Measurements from ENCODE around the gene MAGI2.

MAGI2 gene

DNA sequence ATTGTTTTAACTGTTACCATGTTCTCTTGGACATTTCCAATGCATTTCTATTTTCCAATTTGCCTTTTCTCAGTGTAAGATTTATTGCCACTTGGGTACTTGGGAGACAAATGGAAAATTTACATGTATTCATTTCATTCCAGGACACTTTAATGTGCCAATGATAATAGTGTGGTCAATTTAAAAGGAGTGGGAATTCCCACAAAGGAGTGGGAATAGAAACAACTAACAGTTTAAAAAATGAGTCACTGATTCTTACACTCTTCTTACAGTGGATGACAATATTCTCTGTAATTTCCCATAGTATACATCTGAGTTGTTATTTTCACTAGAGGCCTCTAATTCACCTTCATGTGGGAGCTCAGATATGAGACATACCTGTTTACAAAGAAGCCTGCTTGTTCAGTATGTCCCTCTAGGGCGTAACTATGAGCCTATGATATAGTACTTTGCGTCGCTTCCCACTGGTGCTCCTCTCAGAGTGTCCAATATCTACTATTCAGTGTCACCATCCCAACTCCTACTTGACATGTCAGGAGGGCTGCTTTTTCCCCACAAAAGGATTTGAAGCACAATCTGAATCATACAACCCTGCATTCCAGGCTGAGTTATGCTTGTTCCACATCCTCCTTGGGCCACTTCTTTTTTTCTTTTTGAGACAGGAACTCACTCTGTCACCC is 1353.6 kb downstream of the MAGI2 start:
- Histone ChIP-seq H3K27me3 (ENCODE audit: control insufficient read depth in 5 of 5, insufficient read depth in 4 of 5, low read length in 5 of 5) (no peaks in the 10 kb centered on the region), H3K4me1 (ENCODE audit: control insufficient read depth in 5 of 5, insufficient read depth in 5 of 5, low read length in 5 of 5) (no peaks in the 10 kb centered on the region), H3K9me3 (ENCODE audit: control insufficient read depth in 5 of 5, low read length in 5 of 5) (no peaks in the 10 kb centered on the region), H3K27ac (ENCODE audit: low read depth, low read length) (no peak overlapping the region), H3K9ac (ENCODE audit: low read length in 5 of 5) (no peak overlapping the region), H3K4me3 (ENCODE audit: low read depth in 1 of 5, low read length in 5 of 5) (no peak overlapping the region), H3K36me3 (ENCODE audit: control insufficient read depth in 5 of 5, insufficient read depth in 5 of 5, low read length in 5 of 5) (no peaks in the 10 kb centered on the region)

DNA sequence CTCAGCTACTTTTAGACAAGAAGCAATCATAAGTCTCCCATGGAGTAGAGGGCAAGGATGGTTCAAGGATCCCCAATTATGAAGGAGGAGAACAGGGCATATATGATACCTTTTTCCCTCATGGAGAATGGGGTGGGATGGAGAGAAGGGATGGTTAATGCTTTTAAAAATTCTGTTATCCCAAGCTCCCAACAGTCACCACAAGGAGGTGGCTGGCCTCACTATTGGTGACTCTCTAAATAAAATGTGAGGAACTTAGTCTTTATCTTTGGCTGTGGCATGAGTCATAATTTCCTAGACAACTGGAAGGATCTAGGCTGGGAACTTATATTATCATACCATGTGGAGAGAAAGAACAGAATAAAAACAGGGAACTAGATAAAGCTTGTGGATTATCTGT is 1357.9 kb downstream of the MAGI2 start:
- H3K27me3 ChIP-seq (ENCODE audit: control insufficient read depth in 5 of 5, insufficient read depth in 4 of 5, low read length in 5 of 5) = no peaks in the 10 kb centered on the region
- no peaks in the 10 kb centered on the region for H3K9me3 ChIP-seq (ENCODE audit: control insufficient read depth in 5 of 5, low read length in 5 of 5)
- H3K9ac ChIP-seq (ENCODE audit: low read length in 5 of 5) = no peak overlapping the region
- no peaks in the 10 kb centered on the region for H3K4me1 ChIP-seq (ENCODE audit: control insufficient read depth in 5 of 5, insufficient read depth in 5 of 5, low read length in 5 of 5)
- H3K4me3 ChIP-seq (ENCODE audit: low read depth in 1 of 5, low read length in 5 of 5) = no peak overlapping the region
- no peaks in the 10 kb centered on the region for H3K36me3 ChIP-seq (ENCODE audit: control insufficient read depth in 5 of 5, insufficient read depth in 5 of 5, low read length in 5 of 5)
- H3K27ac ChIP-seq (ENCODE audit: low read depth, low read length) = no peak overlapping the region

DNA sequence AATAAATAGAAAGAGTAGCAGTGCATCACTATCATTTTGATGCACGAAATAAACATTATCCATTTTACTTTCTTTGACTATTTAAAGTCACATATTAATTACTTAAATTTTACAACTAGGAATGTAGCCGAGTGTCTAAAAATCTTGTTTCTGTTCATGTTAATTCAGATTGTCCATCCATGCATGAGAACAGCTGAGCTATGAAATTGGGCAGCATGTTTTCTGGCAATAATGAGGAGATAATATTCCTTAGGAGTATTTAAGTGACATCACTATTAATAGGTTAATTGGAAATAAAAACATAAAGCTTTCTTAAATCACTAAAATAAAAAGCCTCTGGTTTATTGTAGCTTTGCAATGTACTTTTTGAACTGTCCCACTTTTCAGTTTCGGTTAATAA is 1361.1 kb downstream of the MAGI2 start:
- Histone ChIP-seq H3K36me3 (ENCODE audit: control insufficient read depth in 5 of 5, insufficient read depth in 5 of 5, low read length in 5 of 5) (no peaks in the 10 kb centered on the region), H3K27me3 (ENCODE audit: control insufficient read depth in 5 of 5, insufficient read depth in 4 of 5, low read length in 5 of 5) (no peaks in the 10 kb centered on the region), H3K4me3 (ENCODE audit: low read depth in 1 of 5, low read length in 5 of 5) (no peak overlapping the region), H3K4me1 (ENCODE audit: control insufficient read depth in 5 of 5, insufficient read depth in 5 of 5, low read length in 5 of 5) (no peaks in the 10 kb centered on the region), H3K9ac (ENCODE audit: low read length in 5 of 5) (no peak overlapping the region), H3K27ac (ENCODE audit: low read depth, low read length) (no peak overlapping the region), H3K9me3 (ENCODE audit: control insufficient read depth in 5 of 5, low read length in 5 of 5) (no peaks in the 10 kb centered on the region)

DNA sequence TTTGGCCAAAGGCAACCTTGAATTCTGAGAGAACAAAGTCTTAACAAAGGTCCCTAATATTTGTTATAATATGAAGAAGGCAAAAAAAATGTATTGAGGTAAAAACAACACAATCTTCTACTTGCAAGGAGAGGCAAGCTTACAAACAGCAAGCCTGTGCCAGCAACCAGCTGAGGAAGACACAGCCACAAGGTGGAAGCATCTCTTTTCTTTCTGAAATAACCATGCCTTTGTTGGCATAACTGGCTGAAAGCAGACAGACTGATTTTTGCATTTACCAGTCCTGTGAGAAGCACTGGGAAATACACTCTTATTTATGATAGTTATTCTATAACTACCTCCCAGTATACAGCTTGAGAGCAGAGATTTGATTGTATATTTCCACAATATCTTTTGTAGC is 1362.9 kb downstream of the MAGI2 start:
- H3K4me1 ChIP-seq (ENCODE audit: control insufficient read depth in 5 of 5, insufficient read depth in 5 of 5, low read length in 5 of 5) = no peaks in the 10 kb centered on the region
- no peaks in the 10 kb centered on the region for H3K36me3 ChIP-seq (ENCODE audit: control insufficient read depth in 5 of 5, insufficient read depth in 5 of 5, low read length in 5 of 5)
- H3K9ac ChIP-seq (ENCODE audit: low read length in 5 of 5) = no peak overlapping the region
- H3K4me3 ChIP-seq (ENCODE audit: low read depth in 1 of 5, low read length in 5 of 5) = no peak overlapping the region
- H3K9me3 ChIP-seq (ENCODE audit: control insufficient read depth in 5 of 5, low read length in 5 of 5) = no peaks in the 10 kb centered on the region
- H3K27ac ChIP-seq (ENCODE audit: low read depth, low read length) = no peak overlapping the region
- H3K27me3 ChIP-seq (ENCODE audit: control insufficient read depth in 5 of 5, insufficient read depth in 4 of 5, low read length in 5 of 5) = no peaks in the 10 kb centered on the region

DNA sequence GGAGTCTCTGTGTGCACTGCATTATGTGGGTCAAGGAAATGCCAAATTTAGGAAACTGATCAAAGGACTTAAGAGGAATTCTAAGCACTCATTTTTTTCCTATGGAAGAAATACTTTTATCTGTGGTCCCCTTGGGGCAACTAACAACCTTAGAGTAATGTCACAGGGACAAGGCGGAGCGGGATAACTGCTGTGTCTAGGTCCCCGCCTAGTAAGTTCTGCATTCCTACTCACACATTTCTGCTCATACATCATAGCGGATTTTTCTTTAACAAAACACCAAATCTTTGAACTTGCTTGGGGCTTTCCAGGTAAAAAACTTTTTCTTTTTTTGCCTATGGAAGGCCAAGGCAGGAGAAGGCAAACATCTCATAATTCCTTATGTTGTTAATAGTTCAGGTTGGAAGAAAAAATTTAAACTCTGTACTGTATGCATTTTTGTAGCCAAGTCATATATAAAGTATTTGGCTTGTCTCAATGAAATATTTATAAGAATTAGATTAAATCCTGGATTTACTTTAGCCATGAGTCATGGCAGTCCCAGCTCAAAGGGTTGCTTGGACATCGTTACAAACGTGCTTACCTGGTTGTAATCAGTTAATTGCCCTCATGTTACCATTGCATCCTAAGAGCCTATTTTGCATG is 1369.9 kb downstream of the MAGI2 start:
- no peaks in the 10 kb centered on the region for H3K27me3 ChIP-seq (ENCODE audit: control insufficient read depth in 5 of 5, insufficient read depth in 4 of 5, low read length in 5 of 5)
- H3K9me3 ChIP-seq (ENCODE audit: control insufficient read depth in 5 of 5, low read length in 5 of 5) = no peaks in the 10 kb centered on the region
- H3K4me1 ChIP-seq (ENCODE audit: control insufficient read depth in 5 of 5, insufficient read depth in 5 of 5, low read length in 5 of 5) = no peaks in the 10 kb centered on the region
- no peak overlapping the region for H3K9ac ChIP-seq (ENCODE audit: low read length in 5 of 5)
- H3K36me3 ChIP-seq (ENCODE audit: control insufficient read depth in 5 of 5, insufficient read depth in 5 of 5, low read length in 5 of 5) = no peaks in the 10 kb centered on the region
- no peak overlapping the region for H3K4me3 ChIP-seq (ENCODE audit: low read depth in 1 of 5, low read length in 5 of 5)
- H3K27ac ChIP-seq (ENCODE audit: low read depth, low read length) = no peak overlapping the region

DNA sequence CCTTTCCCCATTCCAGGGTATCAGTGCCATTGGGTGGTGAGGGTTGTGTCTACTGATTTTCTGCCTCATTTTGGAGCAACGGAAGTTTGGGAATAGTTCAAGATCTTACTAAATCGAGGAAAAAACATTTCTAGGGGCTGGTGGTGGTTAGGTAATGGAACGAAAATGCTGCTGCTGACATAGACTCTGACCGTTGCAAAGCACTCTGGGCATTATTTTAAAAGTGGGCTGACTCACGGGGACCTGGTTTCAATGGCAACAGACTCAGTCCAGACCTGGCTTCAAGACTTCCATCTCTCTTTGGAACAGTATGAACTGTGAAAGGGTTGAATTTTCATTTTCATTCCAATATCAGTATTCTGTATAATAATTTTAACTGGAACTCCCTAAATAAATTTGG is 1370.9 kb downstream of the MAGI2 start:
- no peaks in the 10 kb centered on the region for H3K4me1 ChIP-seq (ENCODE audit: control insufficient read depth in 5 of 5, insufficient read depth in 5 of 5, low read length in 5 of 5)
- no peaks in the 10 kb centered on the region for H3K36me3 ChIP-seq (ENCODE audit: control insufficient read depth in 5 of 5, insufficient read depth in 5 of 5, low read length in 5 of 5)
- no peak overlapping the region for H3K27ac ChIP-seq (ENCODE audit: low read depth, low read length)
- no peaks in the 10 kb centered on the region for H3K9me3 ChIP-seq (ENCODE audit: control insufficient read depth in 5 of 5, low read length in 5 of 5)
- no peak overlapping the region for H3K4me3 ChIP-seq (ENCODE audit: low read depth in 1 of 5, low read length in 5 of 5)
- H3K27me3 ChIP-seq (ENCODE audit: control insufficient read depth in 5 of 5, insufficient read depth in 4 of 5, low read length in 5 of 5) = no peaks in the 10 kb centered on the region
- no peak overlapping the region for H3K9ac ChIP-seq (ENCODE audit: low read length in 5 of 5)

DNA sequence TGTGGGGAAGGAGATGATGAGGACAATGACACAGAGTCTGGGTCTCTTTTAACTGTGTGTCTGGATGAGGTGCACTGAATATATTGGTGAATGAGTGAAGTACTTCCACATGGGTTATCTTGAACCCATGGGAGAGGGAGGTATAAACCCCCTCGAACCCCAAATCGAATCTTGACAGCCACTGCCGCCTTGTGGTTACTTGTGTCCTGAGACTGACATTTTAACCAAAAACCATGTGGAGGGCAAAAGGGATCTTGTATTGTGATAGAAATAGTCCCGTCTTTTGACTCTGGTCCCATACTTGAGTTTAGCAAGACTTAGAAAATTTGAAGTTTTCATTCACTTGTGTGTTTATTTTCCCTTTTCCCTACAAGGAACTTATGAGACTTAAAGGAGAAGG is 1371.6 kb downstream of the MAGI2 start:
- Histone ChIP-seq H3K9me3 (ENCODE audit: control insufficient read depth in 5 of 5, low read length in 5 of 5) (no peaks in the 10 kb centered on the region), H3K27ac (ENCODE audit: low read depth, low read length) (no peak overlapping the region), H3K4me1 (ENCODE audit: control insufficient read depth in 5 of 5, insufficient read depth in 5 of 5, low read length in 5 of 5) (no peaks in the 10 kb centered on the region), H3K4me3 (ENCODE audit: low read depth in 1 of 5, low read length in 5 of 5) (no peak overlapping the region), H3K9ac (ENCODE audit: low read length in 5 of 5) (no peak overlapping the region), H3K27me3 (ENCODE audit: control insufficient read depth in 5 of 5, insufficient read depth in 4 of 5, low read length in 5 of 5) (no peaks in the 10 kb centered on the region), H3K36me3 (ENCODE audit: control insufficient read depth in 5 of 5, insufficient read depth in 5 of 5, low read length in 5 of 5) (no peaks in the 10 kb centered on the region)

DNA sequence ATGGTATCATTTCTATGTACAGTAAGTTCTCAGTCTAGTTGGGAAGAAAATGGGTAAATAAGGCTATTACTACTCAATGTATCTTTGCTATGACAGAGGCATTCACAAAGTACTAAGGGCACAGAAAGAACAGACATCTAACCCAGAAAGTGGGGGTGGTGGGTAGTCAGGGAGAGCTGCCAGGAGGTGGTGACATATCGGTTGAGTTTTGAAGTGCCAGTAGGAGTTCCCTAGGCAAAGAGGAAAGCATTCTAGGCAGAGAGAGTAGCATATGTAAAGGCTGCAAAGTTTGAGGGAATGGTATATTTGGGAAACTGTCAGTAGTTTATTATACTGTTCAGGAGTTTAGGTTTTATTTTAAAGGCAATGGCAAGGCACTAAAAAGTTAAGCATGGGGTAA is 1372.1 kb downstream of the MAGI2 start:
- Histone ChIP-seq H3K9ac (ENCODE audit: low read length in 5 of 5) (no peak overlapping the region), H3K27ac (ENCODE audit: low read depth, low read length) (no peak overlapping the region), H3K4me3 (ENCODE audit: low read depth in 1 of 5, low read length in 5 of 5) (no peak overlapping the region), H3K27me3 (ENCODE audit: control insufficient read depth in 5 of 5, insufficient read depth in 4 of 5, low read length in 5 of 5) (no peaks in the 10 kb centered on the region), H3K4me1 (ENCODE audit: control insufficient read depth in 5 of 5, insufficient read depth in 5 of 5, low read length in 5 of 5) (no peaks in the 10 kb centered on the region), H3K9me3 (ENCODE audit: control insufficient read depth in 5 of 5, low read length in 5 of 5) (no peaks in the 10 kb centered on the region), H3K36me3 (ENCODE audit: control insufficient read depth in 5 of 5, insufficient read depth in 5 of 5, low read length in 5 of 5) (no peaks in the 10 kb centered on the region)

DNA sequence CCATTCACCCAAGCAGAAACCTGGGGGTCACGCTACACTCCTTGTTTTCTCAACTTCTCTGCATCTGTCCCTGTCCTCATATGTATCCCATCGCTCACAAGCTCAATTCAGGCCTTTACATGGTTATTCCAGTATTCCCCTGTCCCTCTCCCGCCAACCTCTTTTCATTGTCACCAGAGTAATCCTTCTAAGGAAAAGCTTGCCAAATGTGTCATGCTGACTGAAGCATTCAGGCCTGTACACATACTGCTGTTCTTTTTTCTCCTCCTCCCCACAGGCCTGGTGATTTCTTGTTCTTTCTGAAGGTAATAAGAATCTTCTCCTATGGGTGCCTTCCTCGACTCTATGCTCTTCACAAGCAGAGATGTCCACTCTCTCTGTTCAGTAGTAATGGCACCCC is 1372.7 kb downstream of the MAGI2 start:
- Histone ChIP-seq H3K9ac (ENCODE audit: low read length in 5 of 5) (no peak overlapping the region), H3K27me3 (ENCODE audit: control insufficient read depth in 5 of 5, insufficient read depth in 4 of 5, low read length in 5 of 5) (no peaks in the 10 kb centered on the region), H3K4me3 (ENCODE audit: low read depth in 1 of 5, low read length in 5 of 5) (no peak overlapping the region), H3K36me3 (ENCODE audit: control insufficient read depth in 5 of 5, insufficient read depth in 5 of 5, low read length in 5 of 5) (no peaks in the 10 kb centered on the region), H3K9me3 (ENCODE audit: control insufficient read depth in 5 of 5, low read length in 5 of 5) (no peaks in the 10 kb centered on the region), H3K4me1 (ENCODE audit: control insufficient read depth in 5 of 5, insufficient read depth in 5 of 5, low read length in 5 of 5) (no peaks in the 10 kb centered on the region), H3K27ac (ENCODE audit: low read depth, low read length) (no peak overlapping the region)

DNA sequence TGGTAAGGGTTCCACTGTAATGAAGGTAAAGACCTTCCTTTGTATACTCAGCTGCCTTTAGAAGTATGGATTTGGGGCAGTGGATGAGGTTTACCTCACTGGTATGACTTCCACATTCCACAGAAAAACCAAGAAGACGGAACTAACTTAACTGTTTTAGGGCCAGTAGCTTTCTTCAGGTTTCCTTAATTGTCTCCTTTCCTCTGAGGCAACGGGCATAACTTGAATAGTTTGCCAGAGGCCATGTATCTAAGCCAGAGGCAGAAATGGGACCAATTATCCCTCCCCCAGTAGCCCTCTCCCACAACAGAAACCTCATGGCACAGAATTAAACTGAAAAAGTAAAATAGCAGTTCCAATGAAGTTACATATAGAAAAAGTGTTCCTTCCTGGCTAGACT is 1373.2 kb downstream of the MAGI2 start:
- Histone ChIP-seq H3K9me3 (ENCODE audit: control insufficient read depth in 5 of 5, low read length in 5 of 5) (no peaks in the 10 kb centered on the region), H3K9ac (ENCODE audit: low read length in 5 of 5) (no peak overlapping the region), H3K4me1 (ENCODE audit: control insufficient read depth in 5 of 5, insufficient read depth in 5 of 5, low read length in 5 of 5) (no peaks in the 10 kb centered on the region), H3K36me3 (ENCODE audit: control insufficient read depth in 5 of 5, insufficient read depth in 5 of 5, low read length in 5 of 5) (no peaks in the 10 kb centered on the region), H3K27ac (ENCODE audit: low read depth, low read length) (no peak overlapping the region), H3K27me3 (ENCODE audit: control insufficient read depth in 5 of 5, insufficient read depth in 4 of 5, low read length in 5 of 5) (no peaks in the 10 kb centered on the region), H3K4me3 (ENCODE audit: low read depth in 1 of 5, low read length in 5 of 5) (no peak overlapping the region)

Data from subcutaneous abdominal adipose tissue (tissue), 5 donors.